Heart left ventricle (tissue), 11 donors: ENCODE data around the gene DUS1L. TPM values are rescaled to one million over a fixed set of nuclear protein-coding genes. Genes with fewer than 3 reads are reported as not detected.

ENCODE experiments used
- polyA plus RNA-seq, 2 donors: library from polyadenylated mRNA; stranded (reverse); fragments of 200-250 nt; gene quantifications; one replicate each; pipeline ENCODE4 v1.2.3, GENCODE V29; 2013
- total RNA-seq, 9 donors: library from RNA; depleted of rRNA in 2 of 9; stranded (reverse); fragments of >200 nt in 2 of 9; fragmentation: NEBNext Ultra II Directional in 3 of 9; extraction: Animal tissue kit (Norgen Biotek cat#: 25700) in 3 of 9; gene quantifications; one replicate each; pipeline versions ENCODE4 v1.1.0 to v1.2.4, GENCODE V29; 2016 to 2023
- donor health status: ischemic (EF 13 %, LVEDD 7.1; RV severe dilation, severe dysfunction).
- donor health status: healthy with polysubstance abuse.
- donor health status: DM: no; HTN: yes; CAD: no.
- donor health status: DM: no; HTN: no; CAD: no.
- donor health status: ischemic (EF 25% LVEDD 5.7; RV mildly dilated, moderate dysfunction).
- donor health status: healthy.
- donor health status: DM: yes; HTN: yes; CAD: no.
- donor health status: PGD.
- donor health status: nonischemic (EF 23%, LVEDD 6.1; RV moderate dilation, normal function).

Gene DUS1L
- total and polyA plus RNA-seq, 11 donors = 41.5 to 113 (median 60.4) TPM

Other genes with a start within 250 kb of the DUS1L start
- 100 to 1,000 TPM in 5 of 9 donors, 10 to 100 TPM in 4; 74.8 to 134 (median 102) TPM for gene MCRIP1, start 232.5 kb downstream of the DUS1L start, total RNA-seq
- gene MCRIP1, start 232.5 kb downstream of the DUS1L start, polyA plus RNA-seq = 100 to 1,000 TPM; 159 to 266 TPM
- gene PPP1R27, start 230.8 kb downstream of the DUS1L start, total RNA-seq = not detected
- not detected for gene PPP1R27, start 230.8 kb downstream of the DUS1L start, polyA plus RNA-seq
- 100 to 1,000 TPM; 280 to 763 (median 374) TPM for gene P4HB, start 205.3 kb downstream of the DUS1L start, total RNA-seq
- gene P4HB, start 205.3 kb downstream of the DUS1L start, polyA plus RNA-seq = 100 to 1,000 TPM; 246 to 584 TPM
- gene ARHGDIA, start 194.5 kb downstream of the DUS1L start, total RNA-seq = 100 to 1,000 TPM in 6 of 9 donors, 10 to 100 TPM in 3; 81.4 to 268 (median 152) TPM
- 100 to 1,000 TPM in 1 of 2 donors, 10 to 100 TPM in 1; 81.7 to 296 TPM for gene ARHGDIA, start 194.5 kb downstream of the DUS1L start, polyA plus RNA-seq
- 10 to 100 TPM; 25.1 to 39.9 (median 32.4) TPM for gene ALYREF, start 174.2 kb downstream of the DUS1L start, total RNA-seq
- gene ALYREF, start 174.2 kb downstream of the DUS1L start, polyA plus RNA-seq = 10 to 100 TPM in 1 of 2 donors, 1 to 10 TPM in 1; 9.8 to 50.5 TPM
- gene ANAPC11, start 174.1 kb downstream of the DUS1L start, total RNA-seq = 100 to 1,000 TPM; 118 to 255 (median 143) TPM
- 100 to 1,000 TPM; 283 to 329 TPM for gene ANAPC11, start 174.1 kb downstream of the DUS1L start, polyA plus RNA-seq
- gene NPB, start 163.6 kb downstream of the DUS1L start, total RNA-seq = 1 to 10 TPM in 1 of 9 donors, under 1 TPM in 7, not detected in 1; 0.13 to 1.2 (median 0.50) TPM
- under 1 TPM; 0.29 to 0.61 TPM for gene NPB, start 163.6 kb downstream of the DUS1L start, polyA plus RNA-seq
- 10 to 100 TPM; 28.8 to 85.5 (median 46.2) TPM for gene PCYT2, start 154.4 kb downstream of the DUS1L start, total RNA-seq
- gene PCYT2, start 154.4 kb downstream of the DUS1L start, polyA plus RNA-seq = 10 to 100 TPM; 60.4 to 64.0 TPM
- 10 to 100 TPM in 2 of 9 donors, 1 to 10 TPM in 7; 3.6 to 13.2 (median 6.6) TPM for gene SIRT7, start 147.6 kb downstream of the DUS1L start, total RNA-seq
- gene SIRT7, start 147.6 kb downstream of the DUS1L start, polyA plus RNA-seq = 10 to 100 TPM in 1 of 2 donors, 1 to 10 TPM in 1; 7.1 to 12.0 TPM
- gene MAFG, start 138.1 kb downstream of the DUS1L start, total RNA-seq = 10 to 100 TPM; 14.3 to 30.5 (median 18.0) TPM
- 10 to 100 TPM; 10.2 to 23.6 TPM for gene MAFG, start 138.1 kb downstream of the DUS1L start, polyA plus RNA-seq
- 10 to 100 TPM in 2 of 9 donors, 1 to 10 TPM in 7; 1.8 to 12.2 (median 5.4) TPM for gene PYCR1, start 128.5 kb downstream of the DUS1L start, total RNA-seq
- gene PYCR1, start 128.5 kb downstream of the DUS1L start, polyA plus RNA-seq = 10 to 100 TPM in 1 of 2 donors, 1 to 10 TPM in 1; 3.4 to 30.7 TPM
- gene MYADML2, start 118.6 kb downstream of the DUS1L start, total RNA-seq = 10 to 100 TPM in 1 of 9 donors, 1 to 10 TPM in 7, under 1 TPM in 1; 0.31 to 11.2 (median 3.9) TPM
- gene MYADML2, start 118.6 kb downstream of the DUS1L start, polyA plus RNA-seq = 1 to 10 TPM in 1 of 2 donors, under 1 TPM in 1; 0.19 to 7.4 TPM
- gene NOTUM, start 104.6 kb downstream of the DUS1L start, total RNA-seq = 1 to 10 TPM in 2 of 9 donors, under 1 TPM in 4, not detected in 3; 0.25 to 1.6 (median 0.54) TPM
- under 1 TPM; 0.53 to 0.80 TPM for gene NOTUM, start 104.6 kb downstream of the DUS1L start, polyA plus RNA-seq
- 10 to 100 TPM; 15.1 to 27.8 (median 22.5) TPM for gene ASPSCR1, start 88.2 kb downstream of the DUS1L start, total RNA-seq
- 10 to 100 TPM; 39.2 to 43.6 TPM for gene ASPSCR1, start 88.2 kb downstream of the DUS1L start, polyA plus RNA-seq
- 10 to 100 TPM; 16.8 to 62.0 (median 23.8) TPM for gene CENPX, start 42.9 kb downstream of the DUS1L start, total RNA-seq
- gene CENPX, start 42.9 kb downstream of the DUS1L start, polyA plus RNA-seq = 100 to 1,000 TPM in 1 of 2 donors, 10 to 100 TPM in 1; 37.3 to 126 TPM
- gene LRRC45, start 42.5 kb downstream of the DUS1L start, total RNA-seq = 1 to 10 TPM; 2.9 to 7.5 (median 5.6) TPM
- gene LRRC45, start 42.5 kb downstream of the DUS1L start, polyA plus RNA-seq = 1 to 10 TPM; 5.1 to 8.6 TPM
- gene RAC3, start 34.1 kb downstream of the DUS1L start, total RNA-seq = 1 to 10 TPM in 7 of 9 donors, under 1 TPM in 2; 0.76 to 2.6 (median 1.5) TPM
- gene RAC3, start 34.1 kb downstream of the DUS1L start, polyA plus RNA-seq = 1 to 10 TPM; 1.2 to 2.0 TPM
- gene DCXR, start 28.1 kb downstream of the DUS1L start, total RNA-seq = 100 to 1,000 TPM; 139 to 312 (median 185) TPM
- gene DCXR, start 28.1 kb downstream of the DUS1L start, polyA plus RNA-seq = 100 to 1,000 TPM; 243 to 246 TPM
- gene RFNG, start 14.0 kb downstream of the DUS1L start, total RNA-seq = 10 to 100 TPM; 16.4 to 30.6 (median 20.4) TPM
- 10 to 100 TPM; 24.0 to 25.8 TPM for gene RFNG, start 14.0 kb downstream of the DUS1L start, polyA plus RNA-seq
- 100 to 1,000 TPM in 2 of 9 donors, 10 to 100 TPM in 7; 76.7 to 151 (median 81.8) TPM for gene GPS1, start 13.9 kb downstream of the DUS1L start, total RNA-seq
- gene GPS1, start 13.9 kb downstream of the DUS1L start, polyA plus RNA-seq = 10 to 100 TPM; 95.0 to 97.7 TPM
- 100 to 1,000 TPM in 1 of 9 donors, 10 to 100 TPM in 7, 1 to 10 TPM in 1; 6.9 to 103 (median 18.9) TPM for gene FASN, start 32.4 kb upstream of the DUS1L start, total RNA-seq
- 10 to 100 TPM; 17.5 to 47.5 TPM for gene FASN, start 32.4 kb upstream of the DUS1L start, polyA plus RNA-seq
- gene CCDC57, start 147.0 kb upstream of the DUS1L start, total RNA-seq = 10 to 100 TPM in 5 of 9 donors, 1 to 10 TPM in 4; 4.3 to 17.6 (median 10.7) TPM
- 1 to 10 TPM; 8.7 to 9.5 TPM for gene CCDC57, start 147.0 kb upstream of the DUS1L start, polyA plus RNA-seq
- gene SLC16A3, start 163.2 kb upstream of the DUS1L start, total RNA-seq = 10 to 100 TPM in 5 of 9 donors, 1 to 10 TPM in 4; 6.5 to 56.0 (median 12.9) TPM
- 10 to 100 TPM in 1 of 2 donors, 1 to 10 TPM in 1; 8.3 to 33.9 TPM for gene SLC16A3, start 163.2 kb upstream of the DUS1L start, polyA plus RNA-seq
- gene CSNK1D, start 207.9 kb upstream of the DUS1L start, total RNA-seq = 10 to 100 TPM; 38.4 to 83.9 (median 66.1) TPM
- gene CSNK1D, start 207.9 kb upstream of the DUS1L start, polyA plus RNA-seq = 10 to 100 TPM; 47.5 to 88.1 TPM